ENCODE measurements around the gene BTBD7. TPM values are rescaled to one million over a fixed set of nuclear protein-coding genes. Genes with fewer than 3 reads are reported as not detected.

The BTBD7 gene
- total RNA-seq, 1 experiment from 2014 or later: 30.8 TPM

DNA sequence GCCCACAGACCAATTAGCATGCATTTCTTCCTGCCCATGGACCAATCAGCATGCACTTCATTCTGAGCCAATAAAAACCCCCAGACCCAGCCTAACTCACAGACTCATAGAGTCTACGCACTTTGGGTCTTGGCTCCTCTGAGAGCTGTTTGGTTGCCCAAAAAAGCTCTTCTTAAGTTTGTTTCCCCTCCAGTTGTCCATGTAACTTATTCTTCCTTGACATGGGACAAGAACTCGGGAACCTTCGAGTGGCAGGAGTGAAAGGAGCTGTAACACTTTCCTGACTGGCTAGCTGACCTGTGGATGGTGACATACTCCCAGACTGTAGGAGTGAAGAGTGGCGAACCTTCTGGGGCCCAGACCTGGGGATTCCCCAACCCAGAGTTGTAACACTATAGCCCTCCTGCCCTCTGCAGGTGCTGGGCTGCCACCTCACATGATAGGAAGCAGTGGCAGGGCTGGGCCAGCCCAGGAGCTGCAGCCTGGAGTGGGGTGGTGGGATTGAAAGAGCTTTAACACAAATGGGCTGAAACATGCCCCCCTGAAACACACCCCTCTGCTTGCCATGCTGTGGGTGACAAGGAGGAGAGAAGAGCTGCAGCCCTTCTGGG lies 4.4 kb upstream of the BTBD7 start:
- DNase-seq (ENCODE audit: low read depth, low spot score): no peak
- TF ChIP-seq, protein P1, sequence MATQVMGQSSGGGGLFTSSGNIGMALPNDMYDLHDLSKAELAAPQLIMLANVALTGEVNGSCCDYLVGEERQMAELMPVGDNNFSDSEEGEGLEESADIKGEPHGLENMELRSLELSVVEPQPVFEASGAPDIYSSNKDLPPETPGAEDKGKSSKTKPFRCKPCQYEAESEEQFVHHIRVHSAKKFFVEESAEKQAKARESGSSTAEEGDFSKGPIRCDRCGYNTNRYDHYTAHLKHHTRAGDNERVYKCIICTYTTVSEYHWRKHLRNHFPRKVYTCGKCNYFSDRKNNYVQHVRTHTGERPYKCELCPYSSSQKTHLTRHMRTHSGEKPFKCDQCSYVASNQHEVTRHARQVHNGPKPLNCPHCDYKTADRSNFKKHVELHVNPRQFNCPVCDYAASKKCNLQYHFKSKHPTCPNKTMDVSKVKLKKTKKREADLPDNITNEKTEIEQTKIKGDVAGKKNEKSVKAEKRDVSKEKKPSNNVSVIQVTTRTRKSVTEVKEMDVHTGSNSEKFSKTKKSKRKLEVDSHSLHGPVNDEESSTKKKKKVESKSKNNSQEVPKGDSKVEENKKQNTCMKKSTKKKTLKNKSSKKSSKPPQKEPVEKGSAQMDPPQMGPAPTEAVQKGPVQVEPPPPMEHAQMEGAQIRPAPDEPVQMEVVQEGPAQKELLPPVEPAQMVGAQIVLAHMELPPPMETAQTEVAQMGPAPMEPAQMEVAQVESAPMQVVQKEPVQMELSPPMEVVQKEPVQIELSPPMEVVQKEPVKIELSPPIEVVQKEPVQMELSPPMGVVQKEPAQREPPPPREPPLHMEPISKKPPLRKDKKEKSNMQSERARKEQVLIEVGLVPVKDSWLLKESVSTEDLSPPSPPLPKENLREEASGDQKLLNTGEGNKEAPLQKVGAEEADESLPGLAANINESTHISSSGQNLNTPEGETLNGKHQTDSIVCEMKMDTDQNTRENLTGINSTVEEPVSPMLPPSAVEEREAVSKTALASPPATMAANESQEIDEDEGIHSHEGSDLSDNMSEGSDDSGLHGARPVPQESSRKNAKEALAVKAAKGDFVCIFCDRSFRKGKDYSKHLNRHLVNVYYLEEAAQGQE (IDR thresholded peaks at IDR 0.05; ENCODE audit: low read depth): no peak
- TF ChIP-seq YY1 (IDR thresholded peaks at IDR 0.05; ENCODE audit: extremely low read depth, insufficient replicate concordance, low read depth, low read length): no peak
- TF ChIP-seq, protein P2, sequence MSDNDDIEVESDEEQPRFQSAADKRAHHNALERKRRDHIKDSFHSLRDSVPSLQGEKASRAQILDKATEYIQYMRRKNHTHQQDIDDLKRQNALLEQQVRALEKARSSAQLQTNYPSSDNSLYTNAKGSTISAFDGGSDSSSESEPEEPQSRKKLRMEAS (IDR thresholded peaks at IDR 0.05): no peak
- TF ChIP-seq EZH2 (IDR thresholded peaks at IDR 0.05): no peak
- TF ChIP-seq, protein P3, sequence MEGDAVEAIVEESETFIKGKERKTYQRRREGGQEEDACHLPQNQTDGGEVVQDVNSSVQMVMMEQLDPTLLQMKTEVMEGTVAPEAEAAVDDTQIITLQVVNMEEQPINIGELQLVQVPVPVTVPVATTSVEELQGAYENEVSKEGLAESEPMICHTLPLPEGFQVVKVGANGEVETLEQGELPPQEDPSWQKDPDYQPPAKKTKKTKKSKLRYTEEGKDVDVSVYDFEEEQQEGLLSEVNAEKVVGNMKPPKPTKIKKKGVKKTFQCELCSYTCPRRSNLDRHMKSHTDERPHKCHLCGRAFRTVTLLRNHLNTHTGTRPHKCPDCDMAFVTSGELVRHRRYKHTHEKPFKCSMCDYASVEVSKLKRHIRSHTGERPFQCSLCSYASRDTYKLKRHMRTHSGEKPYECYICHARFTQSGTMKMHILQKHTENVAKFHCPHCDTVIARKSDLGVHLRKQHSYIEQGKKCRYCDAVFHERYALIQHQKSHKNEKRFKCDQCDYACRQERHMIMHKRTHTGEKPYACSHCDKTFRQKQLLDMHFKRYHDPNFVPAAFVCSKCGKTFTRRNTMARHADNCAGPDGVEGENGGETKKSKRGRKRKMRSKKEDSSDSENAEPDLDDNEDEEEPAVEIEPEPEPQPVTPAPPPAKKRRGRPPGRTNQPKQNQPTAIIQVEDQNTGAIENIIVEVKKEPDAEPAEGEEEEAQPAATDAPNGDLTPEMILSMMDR (IDR thresholded peaks at IDR 0.05 in 2 of 3, conservative IDR thresholded peaks at IDR 0.05 in 1 of 3; ENCODE audit: borderline replicate concordance in 1 of 3, insufficient read depth in 1 of 3, low read depth in 2 of 3, low read length in 2 of 3): no peak
- no peak for TF ChIP-seq SRF (IDR thresholded peaks at IDR 0.05; ENCODE audit: low read depth)
- TF ChIP-seq ZNF274 (IDR thresholded peaks at IDR 0.05; ENCODE audit: low read depth, low read length): no peak
- no peak for TF ChIP-seq POLR2A (IDR thresholded peaks at IDR 0.05; ENCODE audit: borderline replicate concordance, extremely low read depth, insufficient read depth, insufficient read length)
- no peak for TF ChIP-seq EZH2phosphoT487 (IDR thresholded peaks at IDR 0.05; ENCODE audit: borderline replicate concordance)
- no peak for TF ChIP-seq RAD21 (IDR thresholded peaks at IDR 0.05; ENCODE audit: low read depth)
- no peak for TF ChIP-seq ELF1 (IDR thresholded peaks at IDR 0.05; ENCODE audit: borderline replicate concordance, low read depth)
- TF ChIP-seq CBX3 (IDR thresholded peaks at IDR 0.05; ENCODE audit: low read depth): no peak
- no peaks in the 10 kb centered on the region for H4K20me1 ChIP-seq (ENCODE audit: insufficient read depth)
- H3K9ac ChIP-seq (ENCODE audit: low read length): no peak overlapping the region
- no peaks in the 10 kb centered on the region for H3K9me2 ChIP-seq (ENCODE audit: insufficient read depth)
- no TSS peak for BruUV-seq (replicated peaks)
- no peak for ATAC-seq
- no peaks in the 10 kb centered on the region for H3K27me3 ChIP-seq (ENCODE audit: insufficient read depth, low read length)
- intact Hi-C loops (cut with micrococcal nuclease): no loop called here
- H3K4me1 ChIP-seq (ENCODE audit: control insufficient read depth in 1 of 2, insufficient read depth in 2 of 2, low read length in 2 of 2): peaks cover 6 to 9% of the 10 kb centered on the region in 2 experiments
- peaks cover 0 to 6% of the 10 kb centered on the region in 2 experiments; a peak in 2 of 4 replicates for H3K9me3 ChIP-seq (ENCODE audit: control insufficient read depth in 1 of 2, insufficient read depth in 1 of 2, low read depth in 1 of 2, low read length in 2 of 2)
- H3K79me2 ChIP-seq (ENCODE audit: insufficient read depth, low read length): peaks cover under 1% of the 10 kb centered on the region; the same call in 1 of the 2 replicates
- no peak overlapping the region for H3K4me3 ChIP-seq (replicated peaks in 1 of 2; ENCODE audit: low read depth in 1 of 2, low read length in 2 of 2)
- ChIA-PET CTCF (no interaction called here), POLR2A (no interaction called here), RAD21 (ENCODE audit: low non-redundant PET in 1 of 2, low total read pairs in 2 of 2, uncharacterized antibody in 2 of 2, unreplicated experiment in 2 of 2) (no interaction called here)
- H2AFZ ChIP-seq (ENCODE audit: low read depth, low read length, poor library complexity, severe bottlenecking): no peak overlapping the region
- H3K4me2 ChIP-seq (ENCODE audit: low read length): no peak overlapping the region
- H3K27ac ChIP-seq (ENCODE audit: low read depth, low read length): no peak overlapping the region
- H3K36me3 ChIP-seq (ENCODE audit: control insufficient read depth in 1 of 2, insufficient read depth in 2 of 2, low read length in 2 of 2): no peaks in the 10 kb centered on the region
